Measurements from ENCODE around the gene ADAMTS17. TPM values are rescaled to one million over a fixed set of nuclear protein-coding genes. Genes with fewer than 3 reads are reported as not detected.

The ADAMTS17 gene
- total and polyA plus RNA-seq, 9 of the 15 experiments (the other 6 are each of a cell fraction or from before 2014, with no cell fraction given), result 0.01 to 0.14 (median 0.07) TPM; not detected in 6

DNA sequence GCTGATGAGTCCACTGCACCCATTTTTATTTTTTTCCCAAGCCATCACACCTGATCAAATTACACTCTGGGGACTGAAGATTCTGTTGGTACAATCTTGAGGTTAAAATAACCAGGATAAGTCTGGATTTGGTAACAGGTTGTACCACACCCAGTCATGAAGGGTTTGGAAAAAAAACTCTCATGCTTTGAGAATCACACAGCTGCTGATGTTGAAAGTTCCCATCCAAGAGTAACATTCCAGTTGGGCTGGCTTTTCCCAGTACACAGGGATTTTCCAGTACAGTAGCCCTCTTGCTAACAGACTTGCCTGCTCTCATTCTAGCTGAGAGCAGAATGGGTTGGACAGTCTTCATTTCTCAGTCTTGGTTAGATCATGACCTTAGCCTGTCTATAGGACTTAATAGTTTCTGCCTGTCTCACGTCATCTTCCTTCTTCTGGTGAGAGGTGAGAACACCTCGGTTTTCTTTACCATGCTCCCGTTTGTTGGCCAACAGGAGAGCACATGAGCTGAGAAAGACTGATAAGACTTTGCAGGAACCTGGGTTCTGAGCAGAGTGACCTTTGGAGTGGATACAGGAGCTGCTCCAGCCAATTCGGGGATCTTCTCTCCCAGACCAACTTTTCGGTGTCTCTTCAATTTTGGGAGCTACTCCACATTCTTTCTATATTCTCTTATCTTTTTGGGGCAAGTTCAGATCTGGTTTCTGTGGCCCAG is 308.5 kb downstream of the ADAMTS17 start:
- CTCF ChIA-PET (ENCODE audit: low intra/inter-chr PET ratio), result no interaction called here
- no TSS peak for BruUV-seq (replicated peaks)

GRCh38 chr15:100032358-100033085 is 309.3 kb downstream of the ADAMTS17 start:
- POLR2A ChIA-PET, result interaction anchor here (1.3 kb wide), 1 partner anchor 12 kb away, joined by 3 read pairs; no protein-coding TSS in a partner anchor
- FAIRE-seq, result no peak
- peak; percentile 53; the same call in 1 of the 2 replicates for TF ChIP-seq SPI1 (IDR thresholded peaks at IDR 0.05; ENCODE audit: borderline replicate concordance, low read depth, low read length)
- TF ChIP-seq, protein P1, sequence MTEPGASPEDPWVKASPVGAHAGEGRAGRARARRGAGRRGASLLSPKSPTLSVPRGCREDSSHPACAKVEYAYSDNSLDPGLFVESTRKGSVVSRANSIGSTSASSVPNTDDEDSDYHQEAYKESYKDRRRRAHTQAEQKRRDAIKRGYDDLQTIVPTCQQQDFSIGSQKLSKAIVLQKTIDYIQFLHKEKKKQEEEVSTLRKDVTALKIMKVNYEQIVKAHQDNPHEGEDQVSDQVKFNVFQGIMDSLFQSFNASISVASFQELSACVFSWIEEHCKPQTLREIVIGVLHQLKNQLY (CRISPR knock-in tag; conservative IDR thresholded peaks at IDR 0.05), result no peak

More for the DNA sequence above, 308.5 kb downstream of the ADAMTS17 start:
- H3K4me3 ChIP-seq, result no peak overlapping the region
- no peak overlapping the region for H2AFZ ChIP-seq (ENCODE audit: low read depth, low read length)
- H3K9ac ChIP-seq (ENCODE audit: insufficient read depth in 1 of 2, low read depth in 2 of 2, low read length in 2 of 2), result no peak overlapping the region
- H3K79me2 ChIP-seq (ENCODE audit: control insufficient read depth, insufficient read depth, low read length), result no peaks in the 10 kb centered on the region
- no peaks in the 10 kb centered on the region for H4K20me1 ChIP-seq (replicated peaks; ENCODE audit: control insufficient read depth, insufficient read depth, low read length)
- FAIRE-seq (no peak), DNase-seq (ENCODE audit: extremely low read depth in 1 of 4, low spot score in 3 of 4) (no peak), ATAC-seq (no peak)
- intact Hi-C loops (cut with micrococcal nuclease), result no loop called here
- H3K4me1 ChIP-seq (replicated peaks in 1 of 2; ENCODE audit: control insufficient read depth in 2 of 2, insufficient read depth in 2 of 2, low read length in 2 of 2), result no peaks in the 10 kb centered on the region
- no peak for TF ChIP-seq ATF1 (CRISPR knock-in tag; IDR thresholded peaks at IDR 0.05)
- TF ChIP-seq ATF1 (tag; IDR thresholded peaks at IDR 0.05), result no peak
- H3K27me3 ChIP-seq (ENCODE audit: control insufficient read depth in 2 of 2, insufficient read depth in 2 of 2, low read length in 2 of 2), result peaks cover 0 to 14% of the 10 kb centered on the region in 2 experiments; a peak in 3 of 5 replicates
- H3K27ac ChIP-seq (ENCODE audit: extremely low read depth, low read depth, low read length), result no peak overlapping the region
- H3K9me3 ChIP-seq (replicated peaks; ENCODE audit: control insufficient read depth, insufficient read depth, low read depth, low read length), result no peaks in the 10 kb centered on the region
- POLR2A ChIA-PET, result interaction anchor here (1.3 kb wide), 1 partner anchor 13 kb away, joined by 3 read pairs; no protein-coding TSS in a partner anchor
- in situ Hi-C loops (cut with MboI), result no loop called here
- no peak overlapping the region for H3K4me2 ChIP-seq (ENCODE audit: insufficient read depth, low read length)
- 3% methylated on average over 5 of the region's 5 CpGs for WGBS (ENCODE audit: insufficient coverage, low coverage, missing lambda C conversion rate)
- no peaks in the 10 kb centered on the region for H3K36me3 ChIP-seq (ENCODE audit: control insufficient read depth, insufficient read depth, low read length)
- H3K9me1 ChIP-seq (ENCODE audit: control insufficient read depth, insufficient read depth, low read length), result no peaks in the 10 kb centered on the region

More at GRCh38 chr15:100032358-100033085, 309.3 kb downstream of the ADAMTS17 start:
- H3K4me1 ChIP-seq (replicated peaks in 1 of 2; ENCODE audit: control insufficient read depth in 2 of 2, insufficient read depth in 2 of 2, low read length in 2 of 2), result no peaks in the 10 kb centered on the region
- H3K36me3 ChIP-seq (ENCODE audit: control insufficient read depth, insufficient read depth, low read length), result no peaks in the 10 kb centered on the region
- CTCF ChIA-PET (ENCODE audit: low intra/inter-chr PET ratio), result interaction anchor here (0.5 kb wide), 1 partner anchor 266 kb away, joined by 3 read pairs; no protein-coding TSS in a partner anchor
- no peaks in the 10 kb centered on the region for H3K9me1 ChIP-seq (ENCODE audit: control insufficient read depth, insufficient read depth, low read length)
- H3K4me2 ChIP-seq (ENCODE audit: insufficient read depth, low read length), result no peak overlapping the region
- peaks cover 0 to 14% of the 10 kb centered on the region in 2 experiments; a peak in 3 of 5 replicates for H3K27me3 ChIP-seq (ENCODE audit: control insufficient read depth in 2 of 2, insufficient read depth in 2 of 2, low read length in 2 of 2)
- H3K4me3 ChIP-seq, result no peak overlapping the region
- H3K9ac ChIP-seq (ENCODE audit: insufficient read depth in 1 of 2, low read depth in 2 of 2, low read length in 2 of 2), result no peak overlapping the region
- no peaks in the 10 kb centered on the region; the same call in 1 of the 2 replicates for H3K9me3 ChIP-seq (replicated peaks; ENCODE audit: control insufficient read depth, insufficient read depth, low read depth, low read length)
- H3K79me2 ChIP-seq (ENCODE audit: control insufficient read depth, insufficient read depth, low read length), result no peaks in the 10 kb centered on the region
- DNase-seq (ENCODE audit: extremely low read depth in 1 of 4, low spot score in 3 of 4), result no peak
- no peak overlapping the region for H2AFZ ChIP-seq (ENCODE audit: low read depth, low read length)
- H3K27ac ChIP-seq (ENCODE audit: extremely low read depth, low read depth, low read length), result no peak overlapping the region
- BruUV-seq (replicated peaks), result no TSS peak
- no peak for ATAC-seq
- in situ Hi-C loops (cut with MboI) (no loop called here), intact Hi-C loops (cut with micrococcal nuclease) (no loop called here)
- WGBS (ENCODE audit: insufficient coverage, low coverage, missing lambda C conversion rate), result 2% methylated on average over 10 of the region's 10 CpGs
- H4K20me1 ChIP-seq (replicated peaks; ENCODE audit: control insufficient read depth, insufficient read depth, low read length), result no peaks in the 10 kb centered on the region
